H1 (cell line): Measurements from ENCODE around the gene CACNA1C. TPM values are rescaled to one million over a fixed set of nuclear protein-coding genes. Genes with fewer than 3 reads are reported as not detected.

Experiments
- CTCF ChIA-PET: fragments of 300-600 bp; sonication (Branson Sonifier 250); formaldehyde crosslinking; loops from one replicate; lab custom pipeline; 2021; ENCODE audit not compliant: partially characterized antibody; lab: Charles Lee
- POLR2A ChIA-PET: fragments of 300-600 bp; sonication (Branson Sonifier 250); formaldehyde crosslinking; loops from one replicate; lab custom pipeline; 2021; ENCODE audit warnings: inconsistent platforms; ENCODE audit not compliant: partially characterized antibody; lab: Charles Lee
- DNase-seq, 2 experiments: peaks; one replicate each; pipeline versions ENCODE4 v3.0.0 to v3.0.0-alpha.2; 2010 to 2022; ENCODE audit warnings: low spot score in 2 of 2, low read depth in 1 of 2, mixed read lengths in 1 of 2
- FAIRE-seq: peaks from 2 replicates; lab custom pipeline; 2011; peaks lifted over from hg19 to GRCh38; lab: Jason Lieb, UNC
- H2AFZ ChIP-seq: 2 replicates; pipeline ENCODE4 v1.8.1; 2012; ENCODE audit warnings: low read length, inconsistent platforms
- H2AK5ac ChIP-seq: 2 replicates; pipeline ENCODE4 v1.6.1; 2013; ENCODE audit warnings: low read depth, low read length
- H2BK120ac ChIP-seq: replicated peaks from 2 replicates; pipeline ENCODE3; 2013; ENCODE audit warnings: low read depth, low read length, inconsistent platforms
- H2BK12ac ChIP-seq: 2 replicates; pipeline ENCODE4 v1.6.1; 2013; ENCODE audit warnings: low read depth, low read length
- H2BK15ac ChIP-seq: 2 replicates; pipeline ENCODE4 v1.6.1; 2013; ENCODE audit warnings: low read length
- H2BK20ac ChIP-seq: 2 replicates; pipeline ENCODE4 v1.6.1; 2013; ENCODE audit warnings: low read length
- H2BK5ac ChIP-seq: 2 replicates; pipeline ENCODE4 v1.6.1; 2013; ENCODE audit warnings: low read depth, low read length
- H3K14ac ChIP-seq: 2 replicates; pipeline ENCODE4 v1.6.1; 2013; ENCODE audit warnings: inconsistent platforms; ENCODE audit not compliant: insufficient read length
- H3K18ac ChIP-seq: 2 replicates; pipeline ENCODE4 v1.6.1; 2013; ENCODE audit warnings: low read length; ENCODE audit errors: extremely low read depth
- H3K23ac ChIP-seq: 2 replicates; pipeline ENCODE4 v1.6.1; 2013; ENCODE audit warnings: inconsistent platforms; ENCODE audit not compliant: insufficient read length
- H3K23me2 ChIP-seq: 2 replicates; pipeline ENCODE4 v1.6.1; 2013; ENCODE audit warnings: low read depth, low read length
- H3K27ac ChIP-seq: 2 replicates; pipeline ENCODE4 v1.6.1; 2011; ENCODE audit warnings: low read depth, low read length, inconsistent platforms
- H3K27me3 ChIP-seq, 4 experiments: replicated peaks in 1 of 4; 1 replicate in 1 of 4; 2 replicates in 3 of 4; pipeline versions ENCODE4 v1.6.1 to v1.8.1; 2011 to 2013; ENCODE audit warnings: low read length in 3 of 4, mild to moderate bottlenecking in 3 of 4, inconsistent platforms in 2 of 4, mixed read lengths in 2 of 4, moderate library complexity in 1 of 4; ENCODE audit not compliant: control insufficient read depth in 3 of 4, insufficient read depth in 3 of 4; ENCODE audit errors: extremely low read depth in 1 of 4
- H3K36me3 ChIP-seq, 4 experiments: 2 replicates each; pipeline versions ENCODE4 v1.6.1 to v1.8.1; 2011 to 2013; ENCODE audit warnings: mild to moderate bottlenecking in 4 of 4, low read length in 3 of 4, moderate library complexity in 2 of 4, control low read depth in 1 of 4, inconsistent platforms in 1 of 4; ENCODE audit not compliant: insufficient read depth in 4 of 4, control insufficient read depth in 2 of 4
- H3K4ac ChIP-seq: replicated peaks from 2 replicates; pipeline ENCODE3; 2013; ENCODE audit warnings: low read length, low read depth, mixed read lengths, inconsistent platforms; ENCODE audit not compliant: insufficient read length
- H3K4me1 ChIP-seq, 4 experiments: replicated peaks in 1 of 4; 1 replicate in 1 of 4; 2 replicates in 3 of 4; pipeline versions ENCODE4 v1.6.1 to v1.8.1; 2011 to 2013; ENCODE audit warnings: low read length in 3 of 4, inconsistent platforms in 2 of 4, mixed read lengths in 1 of 4; ENCODE audit not compliant: insufficient read depth in 4 of 4, control insufficient read depth in 3 of 4
- H3K4me2 ChIP-seq, 2 experiments: 2 replicates each; pipeline versions ENCODE4 v1.6.1 to v1.8.1; 2011 to 2013; ENCODE audit warnings: low read depth in 2 of 2, low read length in 2 of 2, control low read depth in 1 of 2, inconsistent platforms in 1 of 2, mild to moderate bottlenecking in 1 of 2; ENCODE audit not compliant: insufficient read depth in 1 of 2
- H3K4me3 ChIP-seq, 4 experiments: fragments of 200-600, 300-600 bp in 1 of 4; sonication (generic), shearing (Covaris generic), sonication (Bioruptor Twin) in 1 of 4; 2 replicates each; pipeline versions ENCODE4 v1.5.1 to v1.8.1; 2011 to 2016; ENCODE audit warnings: low read length in 4 of 4, low read depth in 3 of 4, control low read depth in 2 of 4, inconsistent platforms in 2 of 4, mild to moderate bottlenecking in 2 of 4, mixed read lengths in 1 of 4, moderate library complexity in 1 of 4; ENCODE audit not compliant: insufficient read depth in 2 of 4; ENCODE audit errors: extremely low read depth in 1 of 4
- H3K56ac ChIP-seq: replicated peaks from 2 replicates; pipeline ENCODE3; 2013; ENCODE audit warnings: low read depth, mild to moderate bottlenecking, mixed read lengths, low read length, inconsistent platforms; ENCODE audit not compliant: insufficient read length
- H3K79me1 ChIP-seq: 2 replicates; pipeline ENCODE4 v1.6.1; 2013; ENCODE audit warnings: low read depth, low read length, control low read depth
- H3K79me2 ChIP-seq, 2 experiments: 2 replicates each; pipeline versions ENCODE4 v1.6.1 to v1.8.1; 2012 to 2013; ENCODE audit warnings: low read length in 2 of 2, mild to moderate bottlenecking in 2 of 2, inconsistent platforms in 1 of 2; ENCODE audit not compliant: insufficient read depth in 2 of 2, control insufficient read depth in 1 of 2
- H3K9ac ChIP-seq, 4 experiments: replicated peaks in 1 of 4; 1 replicate in 1 of 4; 2 replicates in 3 of 4; pipeline versions ENCODE4 v1.6.1 to v1.8.1; 2011 to 2013; ENCODE audit warnings: low read depth in 3 of 4, low read length in 3 of 4, control low read depth in 2 of 4, mild to moderate bottlenecking in 2 of 4, moderate library complexity in 2 of 4, inconsistent platforms in 1 of 4; ENCODE audit errors: extremely low read depth in 1 of 4
- H3K9me3 ChIP-seq, 2 experiments: 2 replicates each; pipeline versions ENCODE4 v1.6.1 to v1.8.1; 2012 to 2013; ENCODE audit warnings: mild to moderate bottlenecking in 2 of 2, moderate library complexity in 2 of 2, control low read depth in 1 of 2, inconsistent platforms in 1 of 2, low read depth in 1 of 2, low read length in 1 of 2, mixed read lengths in 1 of 2; ENCODE audit not compliant: insufficient read depth in 2 of 2
- H4K20me1 ChIP-seq, 2 experiments: replicated peaks in 1 of 2; 2 replicates each; pipeline versions ENCODE3 to v1.8.1; 2011 to 2013; ENCODE audit warnings: inconsistent platforms in 2 of 2, low read length in 2 of 2, mild to moderate bottlenecking in 1 of 2; ENCODE audit not compliant: insufficient read depth in 2 of 2, control insufficient read depth in 1 of 2
- H4K5ac ChIP-seq: 2 replicates; pipeline ENCODE4 v1.6.1; 2013; ENCODE audit warnings: low read length, low read depth, mixed read lengths, inconsistent platforms; ENCODE audit not compliant: insufficient read length
- H4K8ac ChIP-seq: 2 replicates; pipeline ENCODE4 v1.8.0; 2013; ENCODE audit warnings: mild to moderate bottlenecking, moderate library complexity, low read length, inconsistent platforms; ENCODE audit not compliant: insufficient read depth; ENCODE audit errors: extremely low read depth
- H4K91ac ChIP-seq: replicated peaks from 2 replicates; pipeline ENCODE3; 2013; ENCODE audit warnings: low read length, mixed read lengths, inconsistent platforms; ENCODE audit not compliant: insufficient read length
- CBX5 ChIP-seq: fragments of 300-800, 300-1000 bp; sonication (generic); IDR thresholded peaks from 2 replicates; pipeline ENCODE4 v1.7.1; 2016; ENCODE audit warnings: antibody characterized with exemption, low read length, low read depth
- EP300 ChIP-seq, 2 experiments: IDR thresholded peaks; 1 replicate in 1 of 2; 2 replicates in 1 of 2; pipeline ENCODE4 v1.6.1; 2011 to 2012; ENCODE audit warnings: low read depth in 2 of 2, low read length in 2 of 2, mild to moderate bottlenecking in 2 of 2, borderline replicate concordance in 1 of 2, inconsistent platforms in 1 of 2, moderate library complexity in 1 of 2
- GTF2F1 ChIP-seq: IDR thresholded peaks from 2 replicates; pipeline ENCODE4 v1.6.1; 2012; ENCODE audit warnings: low read depth, low read length, improper control_type of control experiment, borderline replicate concordance
- KDM1A ChIP-seq: fragments of 200-600, 300-600 bp; sonication (generic); IDR thresholded peaks from 2 replicates; pipeline ENCODE4 v1.7.1; 2016; ENCODE audit warnings: mild to moderate bottlenecking, low read length, borderline replicate concordance
- KDM4A ChIP-seq: IDR thresholded peaks from one replicate; pipeline ENCODE4 v1.7.1; 2012; ENCODE audit warnings: low read depth, mild to moderate bottlenecking, moderate library complexity, low read length, inconsistent platforms; ENCODE audit not compliant: severe bottlenecking
- KDM5A ChIP-seq: fragments of 200-600 bp; IDR thresholded peaks from 2 replicates; pipeline ENCODE4 v1.7.1; 2012; ENCODE audit warnings: mild to moderate bottlenecking, low read length, inconsistent platforms, mixed read lengths
- RXRA ChIP-seq: IDR thresholded peaks from 2 replicates; pipeline ENCODE4 v1.6.1; 2011; ENCODE audit warnings: low read depth, mild to moderate bottlenecking, low read length, moderate library complexity; ENCODE audit not compliant: insufficient read depth
- SIN3A ChIP-seq, 2 experiments: IDR thresholded peaks in 1 of 2; conservative IDR thresholded peaks in 1 of 2; 2 replicates each; pipeline ENCODE4 v1.6.1; 2011 to 2012; ENCODE audit warnings: low read length in 2 of 2, improper control_type of control experiment in 1 of 2, low read depth in 1 of 2, mild to moderate bottlenecking in 1 of 2
- SP4 ChIP-seq: IDR thresholded peaks from 2 replicates; pipeline ENCODE4 v1.6.1; 2012; ENCODE audit warnings: low read length, inconsistent platforms
- TAF7 ChIP-seq: optimal IDR thresholded peaks from 2 replicates; pipeline ENCODE3; 2011; ENCODE audit warnings: low read depth, mild to moderate bottlenecking, inconsistent platforms, low read length, moderate library complexity, borderline replicate concordance
- USF2 ChIP-seq: IDR thresholded peaks from 2 replicates; pipeline ENCODE4 v1.6.1; 2011; ENCODE audit warnings: low read length, improper control_type of control experiment
- WGBS, 2 experiments: shearing (Covaris generic) in 1 of 2; methylation state at CpG; one replicate each; pipeline versions ENCODE4 v1.1.6 to v1.1.7; 2013 to 2015; ENCODE audit warnings: low lambda C conversion rate in 2 of 2, mixed read lengths in 2 of 2, inconsistent platforms in 1 of 2, low coverage in 1 of 2, missing lambda C conversion rate in 1 of 2; ENCODE audit not compliant: insufficient replicate concordance in 2 of 2, insufficient coverage in 1 of 2, insufficient read length in 1 of 2; ENCODE audit errors: extremely low coverage in 1 of 2, missing lambda C conversion rate in 1 of 2; 5-methylcytosine and 5-hydroxymethylcytosine counted together
- polyA plus RNA-seq, 7 experiments: library from polyadenylated mRNA; depleted of rRNA in 3 of 7; stranded (reverse) in 5 of 7; unstranded in 2 of 7; fragments of >200 nt in 5 of 7; fragments of 200-250 nt in 2 of 7; gene quantifications; 1 replicate in 5 of 7; 2 replicates in 1 of 7; 4 replicates in 1 of 7; pipeline versions ENCODE4 v1.2.1 to v1.2.3, GENCODE V29; 2011 to 2013; ENCODE audit warnings: missing spikeins in 2 of 7, mixed read lengths in 2 of 7
- total RNA-seq: library from RNA; stranded (reverse); fragmentation: NEBNext Ultra II Directional; extraction: Animal tissue kit (Norgen Biotek cat#: 25700); gene quantifications from 2 replicates; pipeline ENCODE4 v1.2.1, GENCODE V29; 2021

CACNA1C gene
- total and polyA plus RNA-seq, 2 of the 8 experiments (the other 6 are each of a cell fraction or from before 2014, with no cell fraction given), result 1.3 TPM

GRCh38 chr12:2016862-2017545, 35.8 kb upstream of the CACNA1C start:
- no peaks in the 10 kb centered on the region for H3K23me2 ChIP-seq
- no peak overlapping the region for H3K23ac ChIP-seq
- no peak overlapping the region for H3K4ac ChIP-seq
- H3K4me2 ChIP-seq, result no peak overlapping the region
- no peak overlapping the region for H2AK5ac ChIP-seq
- FAIRE-seq (no peak), DNase-seq (no peak)
- H3K56ac ChIP-seq, result no peak overlapping the region
- no peak overlapping the region for H3K27ac ChIP-seq
- H4K91ac ChIP-seq, result no peak overlapping the region
- no peaks in the 10 kb centered on the region; a peak in 2 of 8 replicates for H3K36me3 ChIP-seq
- no peak overlapping the region for H2BK12ac ChIP-seq
- no peak overlapping the region for H2BK5ac ChIP-seq
- no peak overlapping the region for H4K8ac ChIP-seq
- no peaks in the 10 kb centered on the region for H3K79me2 ChIP-seq
- H3K18ac ChIP-seq, result no peak overlapping the region
- no peak overlapping the region for H2AFZ ChIP-seq
- ChIA-PET CTCF (interaction anchor here (1.4 to 2.5 kb wide), 5 partner anchors 8 to 67 kb away, joined by 3 to 18 read pairs (median 4); no protein-coding TSS in a partner anchor), POLR2A (interaction anchor here (1.1 kb wide), 1 partner anchor 36 kb away, joined by 3 read pairs; no protein-coding TSS in a partner anchor)
- H2BK20ac ChIP-seq, result no peak overlapping the region
- H3K79me1 ChIP-seq, result no peaks in the 10 kb centered on the region
- H3K9me3 ChIP-seq, result no peaks in the 10 kb centered on the region
- H4K20me1 ChIP-seq, result no peaks in the 10 kb centered on the region
- H2BK15ac ChIP-seq, result no peak overlapping the region
- H3K4me3 ChIP-seq, result no peak overlapping the region
- H3K9ac ChIP-seq, result no peak overlapping the region
- H3K14ac ChIP-seq, result no peak overlapping the region
- WGBS, 2 experiments, result 93% methylated on average over 9 of the region's 9 CpGs; no CpG with 5 or more reads in 1 of the 2 experiments
- no peak overlapping the region for H4K5ac ChIP-seq
- peaks cover 0 to 3% (median 0%) of the 10 kb centered on the region in 4 experiments; a peak in 1 of 7 replicates for H3K4me1 ChIP-seq
- H3K27me3 ChIP-seq, result no peaks in the 10 kb centered on the region
- H2BK120ac ChIP-seq, result no peak overlapping the region
- TF ChIP-seq CBX5, result no peak
- TF ChIP-seq TAF7, result no peak
- no peak for TF ChIP-seq KDM1A
- no peak for TF ChIP-seq EP300 (IDR thresholded peaks at IDR 0.05; ENCODE audit: borderline replicate concordance in 1 of 2, low read depth in 2 of 2, low read length in 2 of 2)
- TF ChIP-seq KDM4A, result no peak
- no peak for TF ChIP-seq SP4
- no peak for TF ChIP-seq USF2
- no peak for TF ChIP-seq KDM5A
- no peak for TF ChIP-seq GTF2F1
- TF ChIP-seq RXRA, result no peak
- no peak for TF ChIP-seq SIN3A (conservative IDR thresholded peaks at IDR 0.05 in 1 of 2, IDR thresholded peaks at IDR 0.05 in 1 of 2; ENCODE audit: low read depth in 1 of 2, low read length in 2 of 2)
